ENCODE results near the gene ZFHX3.

DNA sequence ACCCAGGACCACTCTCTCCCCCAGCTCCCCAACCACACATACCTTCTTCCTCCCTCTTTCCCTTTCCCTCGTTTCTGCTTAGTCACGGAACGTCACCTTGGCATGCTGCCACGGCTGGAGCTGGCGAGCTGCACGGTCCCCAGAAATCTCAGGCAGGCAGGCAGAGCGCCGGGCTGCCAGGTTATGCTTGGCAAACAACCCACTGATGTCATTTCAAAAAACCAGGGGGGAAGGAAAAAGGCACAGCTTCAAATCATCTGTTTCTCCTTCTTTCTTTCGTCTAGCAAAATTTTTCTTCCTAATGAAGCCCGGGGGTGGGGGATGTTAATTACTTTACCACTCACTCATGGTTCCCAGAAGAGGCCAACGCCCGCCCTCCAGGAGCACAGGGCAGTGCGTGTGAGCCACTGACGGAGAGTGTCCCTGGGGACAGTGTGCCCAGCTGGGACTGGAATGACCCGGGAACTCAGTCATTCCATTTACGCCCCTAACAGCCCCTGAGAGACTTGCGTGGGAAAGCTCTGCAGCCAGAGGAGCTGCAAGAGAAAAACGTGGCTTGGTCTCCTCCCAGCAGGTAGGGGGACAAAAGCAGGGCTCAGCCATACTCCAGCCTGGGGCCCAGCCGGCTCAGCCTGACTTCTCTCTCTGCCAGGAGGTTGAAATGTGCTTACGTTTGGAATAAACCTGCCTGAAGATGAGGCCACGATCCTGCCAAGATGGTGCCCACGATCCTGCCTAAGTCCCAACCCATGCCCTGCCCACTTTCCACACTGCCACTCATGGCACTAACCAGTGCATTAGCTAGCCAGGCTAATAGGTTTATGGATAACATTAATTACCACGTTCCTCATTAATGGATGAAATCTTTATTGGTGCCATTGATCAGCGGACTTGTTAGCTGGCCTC lies 198.9 kb downstream of the ZFHX3 start:
- no peak for TF ChIP-seq HDGF (IDR thresholded peaks at IDR 0.05; ENCODE audit: borderline replicate concordance)
- no peak for TF ChIP-seq FOXM1 (IDR thresholded peaks at IDR 0.05; ENCODE audit: borderline replicate concordance)
- TF ChIP-seq NFRKB (IDR thresholded peaks at IDR 0.05), result no peak
- no peak for TF ChIP-seq FOXA1 (IDR thresholded peaks at IDR 0.05)
- TF ChIP-seq SP1 (IDR thresholded peaks at IDR 0.05), result no peak
- TF ChIP-seq BHLHE40 (IDR thresholded peaks at IDR 0.05; ENCODE audit: borderline replicate concordance), result no peak
- no peak for TF ChIP-seq ARNT (IDR thresholded peaks at IDR 0.05)
- no peak for TF ChIP-seq LEF1 (IDR thresholded peaks at IDR 0.05; ENCODE audit: borderline replicate concordance)
- no peak for TF ChIP-seq FOXK2 (IDR thresholded peaks at IDR 0.05)
- TF ChIP-seq, protein P1, sequence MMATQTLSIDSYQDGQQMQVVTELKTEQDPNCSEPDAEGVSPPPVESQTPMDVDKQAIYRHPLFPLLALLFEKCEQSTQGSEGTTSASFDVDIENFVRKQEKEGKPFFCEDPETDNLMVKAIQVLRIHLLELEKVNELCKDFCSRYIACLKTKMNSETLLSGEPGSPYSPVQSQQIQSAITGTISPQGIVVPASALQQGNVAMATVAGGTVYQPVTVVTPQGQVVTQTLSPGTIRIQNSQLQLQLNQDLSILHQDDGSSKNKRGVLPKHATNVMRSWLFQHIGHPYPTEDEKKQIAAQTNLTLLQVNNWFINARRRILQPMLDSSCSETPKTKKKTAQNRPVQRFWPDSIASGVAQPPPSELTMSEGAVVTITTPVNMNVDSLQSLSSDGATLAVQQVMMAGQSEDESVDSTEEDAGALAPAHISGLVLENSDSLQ (IDR thresholded peaks at IDR 0.05), result no peak
- TF ChIP-seq SUZ12 (IDR thresholded peaks at IDR 0.05), result no peak
